Prostate gland (tissue), 2 donors: ENCODE data around the gene LGR6.

Experiments
- CTCF ChIP-seq, 4 experiments: fragments of 200-600 bp in 2 of 4; fragments of 450-650 bp in 2 of 4; sonication (generic) in 2 of 4; IDR thresholded peaks; 1 replicate in 3 of 4; 2 replicates in 1 of 4; pipeline ENCODE4 v1.5.1; 2016 to 2019; ENCODE audit warnings: antibody characterized with exemption in 4 of 4, mild to moderate bottlenecking in 2 of 4, moderate library complexity in 2 of 4
- POLR2A ChIP-seq: fragments of 450-650 bp; IDR thresholded peaks from one replicate; pipeline ENCODE4 v1.6.1; 2016; ENCODE audit warnings: antibody characterized with exemption, mild to moderate bottlenecking
- POLR2AphosphoS5 ChIP-seq: sonication (generic); formaldehyde crosslinking; IDR thresholded peaks from one replicate; pipeline ENCODE4 v1.6.1; 2017; ENCODE audit warnings: antibody characterized with exemption

GRCh38 chr1:202351725-202352124 is 158.1 kb downstream of the LGR6 start:
- TF ChIP-seq POLR2A (no peak), CTCF (IDR thresholded peaks at IDR 0.05) (no peak), POLR2AphosphoS5 (no peak)
